CMK (cell line): ENCODE measurements around the gene ATP10A.
"Not testable (repeated sequence)": the region's sequence is repeated elsewhere in the genome, so short reads cannot be mapped to it uniquely, and the experiment has no call there.

ENCODE experiments used
- DNase-seq: peaks from one replicate; pipeline ENCODE4 v3.0.0-alpha.2; 2010; ENCODE audit warnings: low read depth

The ATP10A gene

DNA sequence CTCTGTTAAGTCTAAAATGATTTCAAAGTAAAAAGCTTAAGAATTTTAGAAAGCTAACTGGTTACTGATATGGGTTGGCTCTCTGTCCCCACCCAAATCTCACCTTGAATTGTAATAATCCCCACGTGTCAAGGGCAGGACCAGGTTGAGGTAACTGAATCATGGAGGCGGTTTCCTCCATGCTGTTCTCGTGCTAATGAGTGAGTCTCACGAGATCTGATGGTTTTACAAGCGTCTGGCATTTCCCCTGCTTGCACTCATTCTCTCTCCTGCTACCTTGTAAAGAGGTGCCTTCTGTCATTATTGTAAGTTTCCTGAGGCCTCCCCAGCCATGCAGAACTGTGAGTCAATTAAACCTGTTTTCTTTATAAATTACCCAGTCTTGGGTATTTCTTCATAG is 7.1 kb downstream of the ATP10A start:
- DNase-seq = not testable (repeated sequence)

DNA sequence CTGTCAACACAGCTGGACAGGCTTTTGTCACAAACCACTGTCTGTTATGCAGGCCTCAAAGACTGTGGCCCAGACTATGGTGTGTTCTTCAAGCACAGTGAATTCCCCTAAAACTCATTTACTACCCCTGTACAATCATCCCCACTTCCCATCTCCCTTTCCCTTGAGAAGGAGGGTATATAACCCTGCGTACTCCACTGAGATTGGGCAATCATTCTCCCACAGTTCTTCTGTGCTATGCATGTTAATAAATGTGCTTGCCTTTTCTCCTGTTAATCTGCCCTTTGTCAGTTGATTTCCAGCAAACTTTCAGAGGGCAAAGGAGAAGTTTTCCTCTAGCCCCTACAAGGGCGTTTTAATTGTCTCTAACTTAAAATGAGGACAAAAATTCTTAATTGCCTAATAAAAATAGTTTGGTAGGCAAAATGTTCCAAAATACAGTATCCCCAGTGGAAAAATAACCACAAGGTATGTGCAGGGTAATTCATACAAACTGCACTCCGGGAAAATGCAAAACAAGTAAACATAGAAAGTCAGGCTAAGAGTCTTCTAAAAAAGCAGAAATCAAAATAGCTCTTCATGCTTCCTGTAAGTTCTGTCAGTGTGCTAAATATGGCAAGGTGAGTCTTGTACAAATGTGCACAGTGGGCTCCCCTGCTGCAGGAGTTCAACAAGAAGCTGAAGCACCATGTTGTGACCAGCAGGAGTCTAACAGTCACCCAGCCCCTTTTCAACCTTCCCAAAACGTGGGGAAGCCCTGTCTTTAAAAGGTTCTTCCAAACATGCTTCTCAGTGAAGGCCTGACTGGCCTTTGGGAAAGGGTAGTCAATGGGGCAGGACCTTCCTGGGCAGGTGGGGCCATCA is 10.2 kb downstream of the ATP10A start:
- no peak for DNase-seq

DNA sequence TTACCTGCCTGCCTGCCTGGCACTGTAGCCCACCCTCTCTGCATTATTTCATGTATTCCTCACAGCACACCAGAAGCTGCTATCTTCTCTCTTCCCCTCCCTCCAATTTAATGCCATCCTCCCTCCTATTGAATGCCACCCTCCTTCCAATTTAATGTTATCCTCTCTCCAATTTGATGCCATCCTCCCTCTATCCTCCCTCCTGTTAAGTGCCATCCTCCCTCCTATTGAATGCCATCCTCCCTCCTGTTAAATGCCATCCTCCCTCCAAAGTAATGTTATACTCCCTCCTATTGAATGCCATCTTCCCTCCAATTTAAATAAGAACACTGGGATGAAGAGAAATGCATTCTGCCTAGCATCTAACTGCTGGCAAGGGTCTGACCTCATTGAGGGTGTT is 11.1 kb downstream of the ATP10A start:
- no peak for DNase-seq

DNA sequence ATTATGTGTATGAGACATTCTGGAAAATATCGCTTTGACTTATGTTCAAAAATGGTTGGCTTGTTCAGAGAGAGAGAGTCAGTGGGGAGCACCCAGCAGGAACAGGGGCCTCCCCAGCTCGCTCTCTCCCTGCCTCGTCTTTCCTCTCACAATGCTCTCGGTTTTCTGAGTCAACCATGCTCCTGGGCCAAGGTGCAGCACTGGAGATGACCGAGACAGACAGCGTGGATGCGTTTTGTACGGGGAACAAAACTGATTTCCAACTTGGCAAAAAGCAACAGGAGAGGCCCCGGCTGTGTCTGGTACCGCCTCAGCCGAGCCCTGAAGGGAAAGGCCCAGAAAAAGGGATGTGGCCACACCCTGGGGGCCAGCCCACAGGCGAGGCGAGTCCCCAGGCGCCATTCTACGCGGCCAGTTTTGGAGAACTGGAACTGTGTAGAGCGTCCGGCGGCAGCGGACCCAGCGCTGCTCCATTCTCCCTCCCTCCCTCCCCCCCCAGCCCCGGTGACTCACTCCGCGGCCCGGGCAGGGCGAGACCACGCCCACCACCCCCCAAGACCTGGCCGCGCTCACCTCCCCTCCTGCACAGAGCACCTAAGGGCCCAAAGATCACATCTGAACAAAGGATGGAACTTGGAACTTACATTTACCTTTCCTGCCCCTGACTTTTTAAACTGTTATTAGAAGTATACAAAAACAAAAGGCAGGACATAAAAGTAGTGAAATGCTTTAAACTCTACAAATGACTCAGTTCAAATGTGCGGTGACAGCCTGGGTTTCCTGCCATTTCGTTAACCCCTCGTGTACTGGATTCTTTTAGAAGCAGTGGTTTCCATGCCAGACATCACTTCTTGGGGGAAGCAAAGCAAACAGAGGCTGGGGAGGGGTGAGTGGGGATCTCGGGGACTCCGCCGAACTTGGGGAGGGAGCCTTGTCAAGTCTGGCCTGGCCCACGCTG is 12.7 kb downstream of the ATP10A start:
- no peak for DNase-seq

DNA sequence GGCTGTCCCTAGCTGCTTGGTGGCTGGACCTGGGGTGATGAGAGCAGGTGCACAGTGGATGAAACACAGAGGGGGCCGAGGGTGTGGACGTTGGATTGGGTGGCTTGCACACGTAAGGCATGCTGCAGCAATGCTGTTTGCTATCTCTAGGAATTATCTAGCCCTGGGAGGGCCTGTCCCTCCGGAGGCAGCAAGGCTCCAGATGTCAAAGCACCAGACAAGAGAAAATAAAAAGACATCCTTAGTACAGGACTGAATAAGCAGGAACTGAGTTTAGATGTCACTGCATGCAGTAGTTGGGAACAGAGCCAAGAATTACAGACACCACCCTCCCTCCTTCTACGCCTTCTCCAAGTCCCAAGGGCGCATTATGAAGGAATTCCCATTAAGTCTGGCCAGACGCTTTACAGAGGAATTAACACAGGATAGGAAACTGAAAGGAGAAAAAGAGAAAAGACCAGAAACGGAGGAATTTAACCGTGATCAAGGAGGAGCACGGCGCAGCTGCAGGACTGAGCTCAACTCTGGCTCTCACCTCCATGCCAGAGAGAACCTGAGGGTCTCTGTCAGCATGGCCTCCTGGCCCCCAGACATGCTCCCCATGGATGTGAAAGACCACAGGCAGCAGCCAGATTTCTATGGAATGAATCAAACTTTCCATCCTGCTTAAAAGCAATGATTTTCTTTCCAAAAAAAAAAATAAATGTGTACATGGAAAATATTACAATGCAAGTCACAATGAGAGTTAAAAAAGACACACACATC is 13.8 kb downstream of the ATP10A start:
- DNase-seq = no peak

DNA sequence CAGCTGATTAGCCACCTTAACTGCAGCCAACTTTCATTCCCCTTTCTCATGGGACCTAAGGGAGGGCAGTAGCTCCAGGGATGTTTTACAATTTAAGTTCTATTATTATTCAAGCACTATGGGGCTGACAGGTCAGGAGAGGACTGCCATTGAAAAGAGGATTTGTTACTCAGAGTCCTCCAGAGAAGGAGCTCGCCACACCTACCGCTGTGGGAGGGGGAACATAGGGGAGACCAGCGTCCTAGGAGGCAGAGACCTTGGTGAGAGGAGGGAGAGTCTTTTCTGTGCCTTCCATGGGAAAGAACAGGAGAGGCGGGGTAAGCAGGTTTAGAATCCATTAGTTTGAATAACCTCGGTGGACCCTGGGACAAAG is 14.4 kb downstream of the ATP10A start:
- no peak for DNase-seq

DNA sequence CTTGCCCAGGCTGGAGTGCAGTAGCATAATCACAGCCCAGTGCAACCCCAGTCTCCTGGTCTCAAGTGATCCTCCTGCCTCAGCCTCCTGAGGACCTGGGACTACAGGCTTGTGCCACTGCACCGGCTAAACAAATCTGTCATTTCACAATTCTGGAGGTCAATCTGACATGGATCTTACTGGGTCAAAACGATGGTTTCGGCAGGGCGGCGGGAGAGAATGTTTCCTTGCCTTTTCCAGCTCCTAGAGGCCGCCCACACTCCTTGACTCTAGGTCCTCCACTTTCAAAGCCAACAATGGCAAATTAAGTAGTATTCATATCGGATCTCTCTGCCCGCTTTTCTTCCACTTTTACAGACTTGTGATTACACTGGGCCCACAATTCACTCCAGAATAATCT is 14.8 kb downstream of the ATP10A start:
- no peak for DNase-seq

DNA sequence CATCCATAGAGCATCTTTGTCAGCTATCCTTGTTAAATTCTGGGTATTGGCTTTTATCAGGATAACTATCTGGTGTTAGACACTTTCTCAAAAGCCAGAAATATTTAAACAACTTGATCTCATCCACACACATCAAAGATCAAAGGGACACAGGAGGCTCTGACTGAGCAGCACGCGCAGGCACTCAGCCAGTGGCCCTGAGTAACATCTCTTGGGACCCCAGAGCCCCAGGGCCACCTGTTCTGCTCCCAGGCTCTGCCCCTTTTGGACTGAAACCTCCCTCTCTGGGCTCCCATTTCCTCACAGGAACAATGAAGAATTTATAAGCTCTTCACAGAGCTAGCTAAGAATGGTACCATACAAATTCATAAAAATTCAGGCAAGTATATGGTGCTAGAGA is 16.1 kb downstream of the ATP10A start:
- DNase-seq = no peak

DNA sequence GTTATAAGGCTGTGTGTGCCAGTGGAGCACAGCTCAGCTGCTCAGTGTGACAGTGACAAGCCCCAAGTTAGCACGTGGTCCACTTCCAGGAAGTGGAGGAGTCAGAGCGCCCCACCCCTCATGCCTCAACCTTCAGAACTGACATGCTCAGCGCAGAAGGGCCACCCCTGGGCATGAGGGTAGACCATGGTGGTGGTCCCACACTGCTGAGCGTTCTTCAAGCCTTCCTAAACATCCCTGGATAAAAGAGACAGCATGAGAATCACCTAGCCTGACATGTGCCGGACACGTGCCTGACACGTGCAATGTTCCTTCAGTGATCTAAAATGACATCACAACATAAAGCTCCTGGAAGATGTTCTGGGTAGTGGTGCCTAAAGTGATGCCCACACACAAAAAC is 16.8 kb downstream of the ATP10A start:
- DNase-seq = no peak

DNA sequence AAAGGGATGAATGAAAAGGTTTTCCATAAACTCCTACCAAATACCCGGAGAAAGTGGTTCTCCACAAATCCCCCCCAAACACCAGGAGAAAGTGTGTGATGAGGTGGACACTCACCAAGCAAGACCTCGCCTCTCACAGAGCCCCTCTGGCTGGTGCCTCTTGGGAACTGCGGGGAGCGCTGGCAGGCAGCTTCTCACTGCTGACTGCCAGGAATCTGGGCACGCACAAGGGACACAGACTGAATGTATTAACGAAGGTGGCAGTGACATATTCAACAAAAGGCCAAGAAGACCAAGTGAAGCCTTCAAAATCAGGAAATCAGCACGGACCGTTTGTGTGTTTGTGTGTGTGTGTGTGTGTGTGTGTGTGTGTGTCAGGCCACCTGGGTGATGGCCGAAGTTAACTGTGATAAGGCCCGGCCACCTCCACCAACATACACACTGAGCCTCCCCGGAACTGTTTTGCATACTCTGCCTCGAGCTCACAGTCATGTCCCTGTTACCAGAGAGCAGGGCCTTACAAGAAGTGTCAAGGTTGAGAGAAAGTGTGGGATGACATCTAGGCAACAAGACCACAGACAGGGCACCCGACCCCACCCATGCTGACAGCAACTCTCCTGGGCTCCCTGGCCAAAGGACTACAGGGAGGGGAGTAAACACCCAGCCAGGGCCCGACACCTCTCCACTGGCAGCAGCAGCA is 18.0 kb downstream of the ATP10A start:
- DNase-seq = no peak

DNA sequence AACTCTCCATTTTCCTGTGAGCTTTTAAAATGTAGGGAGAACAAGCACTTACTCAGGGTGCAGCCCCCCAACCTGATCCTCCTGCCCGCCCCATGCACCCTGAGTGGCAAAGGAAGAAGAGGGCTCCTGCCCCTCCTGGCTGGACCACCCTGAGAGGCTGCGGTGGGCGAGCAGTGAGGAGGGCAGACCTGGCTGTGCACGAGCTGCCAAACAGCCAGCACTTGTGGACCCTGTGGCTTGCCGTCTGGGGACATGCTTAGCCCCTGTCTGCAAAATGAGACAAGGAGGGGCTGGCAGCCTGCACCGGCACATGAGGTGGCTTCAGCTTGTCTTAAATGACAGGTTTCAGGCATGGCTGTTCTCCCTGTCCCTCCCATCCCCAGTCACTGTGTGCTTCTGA is 18.6 kb downstream of the ATP10A start:
- DNase-seq = no peak

DNA sequence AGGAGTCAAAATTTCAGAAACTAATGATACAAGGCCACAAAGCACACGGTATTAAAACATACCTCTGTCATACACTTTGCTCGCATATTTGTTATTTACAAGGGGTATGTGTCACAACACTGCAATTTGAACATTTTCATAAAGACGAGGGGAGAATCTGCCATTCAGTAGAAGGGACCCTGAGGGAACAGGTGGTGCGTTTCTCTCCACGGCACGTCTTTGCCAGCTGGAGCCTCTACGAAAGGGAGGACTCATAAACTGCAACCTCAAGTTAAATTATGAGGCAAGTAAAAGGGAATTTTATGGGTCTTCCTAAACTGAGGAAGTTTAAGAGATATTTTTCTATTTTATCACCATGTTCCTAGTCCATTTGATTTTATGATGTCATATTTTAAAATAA is 19.1 kb downstream of the ATP10A start:
- DNase-seq = no peak

DNA sequence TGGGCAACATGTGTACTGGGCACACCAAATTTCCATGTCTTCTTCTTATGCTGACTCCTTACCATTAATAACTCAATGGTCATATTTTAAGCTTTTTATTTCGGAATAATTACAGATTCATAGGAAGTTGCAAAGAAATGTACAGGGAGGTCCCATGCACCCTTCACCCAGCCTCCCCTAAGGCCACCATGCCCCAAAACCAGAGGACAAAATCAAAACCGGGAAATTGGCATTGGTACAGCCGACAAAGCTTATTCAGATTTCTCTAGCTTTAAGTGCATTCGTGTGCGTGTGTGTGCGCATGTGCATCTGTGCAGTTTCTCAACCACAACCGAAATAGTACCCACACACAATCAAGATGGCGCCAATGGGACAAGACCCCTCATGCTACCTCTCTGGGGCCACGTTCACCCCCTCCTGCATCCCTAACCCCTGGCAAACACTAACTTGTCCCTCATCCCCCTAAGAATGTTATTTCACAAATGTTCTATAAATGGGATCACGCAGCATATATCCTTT is 23.4 kb downstream of the ATP10A start:
- DNase-seq = no peak

DNA sequence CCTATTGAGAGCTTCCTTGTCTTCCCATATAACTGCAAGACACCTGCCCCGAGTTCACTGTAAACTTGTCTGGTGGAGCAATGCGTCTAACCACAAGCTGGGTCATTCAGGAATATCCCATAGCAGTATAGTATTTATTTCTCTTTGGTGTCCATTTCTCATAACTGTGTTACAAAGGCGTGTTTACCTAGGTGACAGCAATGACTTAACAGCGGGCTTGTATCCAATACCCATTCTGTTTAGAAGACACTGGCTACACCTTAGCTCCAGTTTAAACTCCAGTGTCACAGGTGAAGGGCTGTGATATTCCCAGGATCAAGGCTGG is 24.3 kb downstream of the ATP10A start:
- DNase-seq = no peak

DNA sequence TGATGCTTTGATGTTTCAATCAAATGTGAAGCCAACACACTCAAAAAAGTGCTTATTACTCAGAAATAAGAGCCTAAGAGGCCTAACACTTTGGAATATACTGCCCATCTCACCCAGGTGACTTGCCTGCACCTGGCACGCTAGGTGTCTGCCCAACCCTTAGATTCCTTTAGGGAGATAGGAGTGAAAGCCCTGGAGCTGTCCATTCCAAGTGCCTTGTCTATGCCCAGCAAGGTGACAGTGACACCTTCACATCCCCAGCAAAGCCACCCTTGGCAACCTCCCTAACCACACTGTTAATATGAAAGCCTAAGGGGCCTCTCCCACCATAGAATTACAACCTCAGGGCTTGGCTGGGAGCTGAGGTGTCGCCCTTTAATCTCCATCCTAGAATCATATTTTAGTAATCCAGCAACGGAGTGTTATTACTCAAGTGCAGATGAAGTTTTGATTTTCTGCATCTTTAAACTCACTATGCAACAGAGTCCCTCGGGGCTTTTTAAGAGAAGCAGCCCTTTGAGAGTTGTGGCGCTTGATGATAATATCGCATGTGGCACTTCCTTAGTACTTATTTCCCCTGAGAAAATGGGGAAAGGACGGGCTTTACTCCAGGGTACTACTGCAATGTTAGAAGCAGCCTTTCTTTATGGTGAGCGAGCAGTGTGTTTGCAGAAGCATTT is 24.8 kb downstream of the ATP10A start:
- DNase-seq = no peak

DNA sequence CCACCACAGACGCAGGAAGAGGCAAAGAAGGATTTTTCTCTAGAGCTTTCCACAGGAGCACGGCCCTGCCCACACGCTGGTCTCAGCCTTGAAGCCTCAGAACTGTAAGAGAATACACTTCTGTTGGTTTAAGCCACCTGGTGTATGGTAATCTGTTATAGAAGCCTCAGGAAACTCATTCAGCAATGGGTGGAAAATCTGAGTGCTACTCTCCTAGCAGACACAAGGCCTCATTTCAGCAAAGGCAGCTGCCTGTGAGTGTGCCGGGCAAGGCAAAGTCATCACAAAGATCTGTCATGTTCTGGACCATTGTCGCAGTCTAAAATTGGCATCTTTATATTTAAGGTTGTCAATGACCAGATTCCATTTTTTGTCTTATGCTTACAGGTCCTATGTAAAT is 31.0 kb downstream of the ATP10A start:
- no peak for DNase-seq

DNA sequence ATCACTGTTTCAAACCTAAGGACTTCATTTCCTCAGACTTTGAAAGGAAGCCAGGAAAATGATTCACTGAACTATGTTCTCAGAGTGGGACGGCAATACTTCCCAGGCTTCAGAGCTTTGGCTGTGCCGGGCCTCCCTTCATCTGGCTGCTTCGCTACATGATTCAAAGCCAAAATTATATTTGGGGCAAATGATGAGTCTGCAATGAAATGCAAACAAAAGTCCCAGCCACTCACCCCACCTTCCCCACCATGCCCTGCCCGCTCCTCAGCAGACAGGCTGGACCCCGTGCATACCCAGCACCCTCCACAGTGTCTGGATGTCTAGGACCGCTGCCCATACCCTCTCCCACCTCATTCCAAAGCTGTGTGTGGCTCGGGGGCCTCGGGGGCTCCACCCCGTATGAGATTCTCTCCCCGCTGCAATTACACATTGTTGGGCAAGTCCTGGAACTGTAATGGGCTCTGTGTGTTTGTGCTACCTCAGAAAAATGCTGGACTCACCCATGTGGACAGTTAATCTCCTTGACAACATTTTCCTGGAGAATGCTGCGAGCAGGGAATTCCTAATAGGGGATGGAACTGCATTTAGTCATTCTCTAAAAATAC is 32.2 kb downstream of the ATP10A start:
- no peak for DNase-seq

DNA sequence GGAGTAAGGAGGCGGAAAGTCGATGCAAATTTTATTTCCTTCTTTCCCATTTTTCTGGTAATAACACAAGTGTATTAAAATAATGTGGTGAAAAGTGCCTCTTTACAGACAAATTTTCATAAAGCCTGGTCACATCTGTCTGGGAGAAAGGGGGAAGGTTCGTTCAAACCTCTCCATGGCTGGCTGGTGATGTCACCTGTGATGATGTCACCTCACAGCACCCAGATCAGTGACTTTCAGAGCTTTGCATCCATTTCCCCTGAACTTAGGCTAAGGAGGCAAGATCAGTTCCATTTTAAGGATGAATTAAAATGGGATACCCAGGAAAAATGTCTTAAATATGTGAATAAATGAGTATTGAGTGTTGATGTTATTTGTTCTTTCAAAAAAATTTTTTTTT is 34.1 kb downstream of the ATP10A start:
- DNase-seq = no peak

DNA sequence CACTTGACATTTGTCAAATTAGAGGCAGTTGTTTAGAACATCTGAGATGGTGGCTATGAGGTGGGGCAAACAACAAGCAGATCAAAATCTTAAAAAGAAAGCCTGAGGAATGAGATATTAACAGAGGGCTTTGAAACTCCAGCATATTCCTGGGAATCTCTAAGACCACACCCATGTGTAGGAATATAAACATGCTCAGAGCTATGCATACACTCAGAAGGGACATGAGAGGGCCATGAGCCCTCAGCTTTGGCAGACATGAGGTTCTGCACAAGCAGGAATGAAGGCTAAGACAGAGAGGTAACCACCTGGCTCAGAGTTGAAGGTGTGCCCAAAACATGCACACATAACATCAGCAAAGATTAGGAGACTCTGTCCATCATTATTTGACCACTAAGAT is 37.9 kb downstream of the ATP10A start:
- no peak for DNase-seq

DNA sequence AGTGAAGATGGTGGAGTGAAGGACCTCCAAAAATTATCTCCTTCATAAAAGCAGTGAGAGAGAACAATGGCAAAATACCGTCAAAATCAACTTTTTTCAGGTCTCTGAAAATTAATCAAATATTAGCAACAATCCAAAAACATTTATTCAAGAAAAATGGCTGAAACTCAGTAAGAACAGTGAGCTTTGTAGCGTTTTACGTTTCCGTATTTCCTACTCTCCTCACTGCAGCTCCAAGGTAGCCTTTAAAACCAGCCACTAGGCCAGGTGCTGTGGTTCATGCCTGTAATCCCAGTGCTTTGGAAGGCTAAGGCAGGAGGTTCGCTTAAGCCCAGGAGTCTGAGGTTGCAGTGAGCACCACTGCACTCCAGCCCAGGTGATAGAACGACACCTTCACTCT is 38.5 kb downstream of the ATP10A start:
- DNase-seq = no peak

DNA sequence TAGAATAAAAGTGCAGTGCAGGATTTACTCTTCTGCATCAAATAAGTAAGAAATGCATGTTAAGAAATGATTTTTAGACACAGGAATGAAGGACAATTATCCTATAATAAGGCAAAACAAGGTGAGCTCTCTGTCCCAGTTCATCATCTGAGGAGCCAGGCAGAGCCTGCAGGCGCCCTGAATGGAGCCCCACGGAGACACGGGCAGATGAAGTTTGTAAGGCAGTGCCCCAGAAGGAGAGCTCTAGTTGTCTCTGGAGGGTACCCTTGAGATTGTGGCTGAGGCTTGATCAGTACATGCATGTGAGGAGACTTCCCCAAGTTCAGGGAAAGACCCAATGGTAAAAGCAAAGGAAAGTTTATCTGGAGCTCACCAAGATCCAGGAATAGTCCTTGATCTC is 50.3 kb downstream of the ATP10A start:
- DNase-seq = no peak
